ENCODE data around the gene OLR1. TPM values are rescaled to one million over a fixed set of nuclear protein-coding genes. Genes with fewer than 3 reads are reported as not detected.

Gene OLR1
- total and polyA plus RNA-seq, 2 donors (not counting 3 experiments of a cell fraction or from before 2014, with no cell fraction given) = not detected

DNA sequence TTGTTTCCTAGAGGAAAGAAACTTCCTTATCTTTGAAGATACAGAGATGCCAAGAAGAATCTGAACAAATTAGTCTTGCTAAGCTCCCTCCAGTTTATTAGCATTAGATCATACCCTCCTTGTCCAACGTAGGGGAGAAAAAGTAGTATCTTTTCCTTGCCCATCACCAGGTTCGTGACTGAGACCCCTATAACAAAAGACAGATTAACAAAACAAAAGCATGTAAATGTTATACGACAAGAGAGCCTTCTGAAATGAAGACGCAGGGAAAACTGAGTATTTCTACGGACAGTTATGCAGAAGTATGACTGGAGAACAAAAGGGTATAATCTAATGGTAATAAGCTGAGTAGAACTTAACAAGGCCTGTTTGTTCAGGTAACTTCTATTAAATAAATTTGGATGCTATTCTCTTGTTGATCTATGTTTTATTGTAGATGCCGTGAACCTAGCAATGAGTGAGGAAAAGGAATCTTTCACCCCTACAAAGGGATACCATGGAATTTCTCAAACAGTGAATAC is 39.0 kb downstream of the OLR1 start:
- FAIRE-seq (no peak), DNase-seq (ENCODE audit: low read depth, low spot score) (no peak)
- no peaks in the 10 kb centered on the region for H3K9me1 ChIP-seq (replicated peaks; ENCODE audit: control insufficient read depth, extremely low read depth, insufficient read depth, low read length)
- intact Hi-C loops (cut with micrococcal nuclease) (no loop called here), dilution Hi-C loops (cut with MboI; ENCODE audit: extremely low pct_ligation_motif_present, low sequenced_read_pairs) (no loop called here)
- POLR2A ChIA-PET = no interaction called here
- H3K9ac ChIP-seq (replicated peaks; ENCODE audit: extremely low read depth, insufficient read depth, low read length) = no peak overlapping the region
- CTCF ChIA-PET = interaction anchor here (0.9 kb wide), 1 partner anchor 382 kb away, joined by 4 read pairs; no protein-coding TSS in a partner anchor
- H3K9me3 ChIP-seq (replicated peaks; ENCODE audit: control insufficient read depth, insufficient read depth, low read length) = no peaks in the 10 kb centered on the region
- no peak for TF ChIP-seq EZH2 (IDR thresholded peaks at IDR 0.05; ENCODE audit: borderline replicate concordance, low read depth, low read length, severe bottlenecking)
- TF ChIP-seq GATA2 (IDR thresholded peaks at IDR 0.05; ENCODE audit: insufficient read depth, insufficient read length, low read depth, low read length) = no peak
- TF ChIP-seq, protein P1, sequence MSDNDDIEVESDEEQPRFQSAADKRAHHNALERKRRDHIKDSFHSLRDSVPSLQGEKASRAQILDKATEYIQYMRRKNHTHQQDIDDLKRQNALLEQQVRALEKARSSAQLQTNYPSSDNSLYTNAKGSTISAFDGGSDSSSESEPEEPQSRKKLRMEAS (IDR thresholded peaks at IDR 0.05; ENCODE audit: insufficient read depth, insufficient read length) = no peak
- no peak for TF ChIP-seq FOS (IDR thresholded peaks at IDR 0.05; ENCODE audit: borderline replicate concordance, insufficient read depth, low read length)
- TF ChIP-seq, protein P2, sequence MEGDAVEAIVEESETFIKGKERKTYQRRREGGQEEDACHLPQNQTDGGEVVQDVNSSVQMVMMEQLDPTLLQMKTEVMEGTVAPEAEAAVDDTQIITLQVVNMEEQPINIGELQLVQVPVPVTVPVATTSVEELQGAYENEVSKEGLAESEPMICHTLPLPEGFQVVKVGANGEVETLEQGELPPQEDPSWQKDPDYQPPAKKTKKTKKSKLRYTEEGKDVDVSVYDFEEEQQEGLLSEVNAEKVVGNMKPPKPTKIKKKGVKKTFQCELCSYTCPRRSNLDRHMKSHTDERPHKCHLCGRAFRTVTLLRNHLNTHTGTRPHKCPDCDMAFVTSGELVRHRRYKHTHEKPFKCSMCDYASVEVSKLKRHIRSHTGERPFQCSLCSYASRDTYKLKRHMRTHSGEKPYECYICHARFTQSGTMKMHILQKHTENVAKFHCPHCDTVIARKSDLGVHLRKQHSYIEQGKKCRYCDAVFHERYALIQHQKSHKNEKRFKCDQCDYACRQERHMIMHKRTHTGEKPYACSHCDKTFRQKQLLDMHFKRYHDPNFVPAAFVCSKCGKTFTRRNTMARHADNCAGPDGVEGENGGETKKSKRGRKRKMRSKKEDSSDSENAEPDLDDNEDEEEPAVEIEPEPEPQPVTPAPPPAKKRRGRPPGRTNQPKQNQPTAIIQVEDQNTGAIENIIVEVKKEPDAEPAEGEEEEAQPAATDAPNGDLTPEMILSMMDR (IDR thresholded peaks at IDR 0.05; ENCODE audit: extremely low read depth in 1 of 2, insufficient read depth in 1 of 2, low read depth in 1 of 2, low read length in 2 of 2) = no peak
- TF ChIP-seq POLR2A (IDR thresholded peaks at IDR 0.05; ENCODE audit: low read depth, low read length) = no peak
- TF ChIP-seq JUN (IDR thresholded peaks at IDR 0.05; ENCODE audit: borderline replicate concordance, insufficient read depth, insufficient read length, low read depth) = no peak
- TF ChIP-seq MYC (IDR thresholded peaks at IDR 0.05; ENCODE audit: low read depth, low read length) = no peak
- TF ChIP-seq POLR2AphosphoS5 (IDR thresholded peaks at IDR 0.05; ENCODE audit: insufficient read depth, low read depth, low read length) = no peak
- H4K20me1 ChIP-seq (replicated peaks; ENCODE audit: control insufficient read depth, extremely low read depth, insufficient read depth, low read length) = no peaks in the 10 kb centered on the region
- no peak overlapping the region for H2AFZ ChIP-seq (ENCODE audit: low read depth, low read length)
- H3K27me3 ChIP-seq (ENCODE audit: control insufficient read depth in 2 of 2, insufficient read depth in 2 of 2, low read length in 2 of 2) = no peaks in the 10 kb centered on the region
- no peaks in the 10 kb centered on the region for H3K36me3 ChIP-seq (ENCODE audit: control insufficient read depth in 2 of 2, extremely low read depth in 1 of 2, insufficient read depth in 2 of 2, low read length in 2 of 2)
- H3K4me2 ChIP-seq (ENCODE audit: insufficient read depth, low read length) = no peak overlapping the region
- H3K4me3 ChIP-seq (replicated peaks in 1 of 3; ENCODE audit: insufficient read depth in 1 of 3, low read depth in 1 of 3, low read length in 3 of 3) = no peak overlapping the region
- H3K27ac ChIP-seq (ENCODE audit: insufficient read depth, low read depth, low read length) = no peak overlapping the region
- H3K4me1 ChIP-seq (ENCODE audit: control insufficient read depth, extremely low read depth, insufficient read depth, low read length) = no peaks in the 10 kb centered on the region
- no peaks in the 10 kb centered on the region for H3K79me2 ChIP-seq (ENCODE audit: control insufficient read depth, insufficient read depth, low read length)
- BruUV-seq (replicated peaks) = no TSS peak

Measured in endothelial cell of umbilical vein (primary cell).